Hepatocyte (in vitro differentiated cells): ENCODE data around the gene TIGD3. TPM values are rescaled to one million over a fixed set of nuclear protein-coding genes. Genes with fewer than 3 reads are reported as not detected.
A peak's percentile ranks its signal among the peaks of the same experiment; 100 is the strongest.

ENCODE experiments used
- DNase-seq: peaks from one replicate; pipeline ENCODE4 v3.0.0-alpha.2; 2016; ENCODE audit warnings: low spot score
- H2AFZ ChIP-seq: fragments of 200-600 bp; sonication (generic); 2 replicates; pipeline ENCODE4 v1.6.0; 2016; ENCODE audit warnings: antibody characterized with exemption, mild to moderate bottlenecking
- H3K27ac ChIP-seq: fragments of 200-600 bp; sonication (generic); 2 replicates; pipeline ENCODE4 v1.5.1; 2016; ENCODE audit warnings: mild to moderate bottlenecking
- H3K27me3 ChIP-seq: fragments of 200-600 bp; sonication (generic); 2 replicates; pipeline ENCODE4 v1.6.1; 2016
- H3K36me3 ChIP-seq: fragments of 200-600 bp; sonication (generic); replicated peaks from 2 replicates; pipeline ENCODE4 v1.5.1; 2016; ENCODE audit warnings: low read depth; ENCODE audit not compliant: insufficient read depth
- H3K4me1 ChIP-seq: fragments of 200-600 bp; sonication (generic); 2 replicates; pipeline ENCODE4 v1.5.1; 2016; ENCODE audit warnings: mild to moderate bottlenecking, moderate library complexity; ENCODE audit not compliant: insufficient read depth
- H3K4me2 ChIP-seq: fragments of 200-600 bp; sonication (generic); 2 replicates; pipeline ENCODE4 v1.6.0; 2016
- H3K4me3 ChIP-seq: fragments of 200-600 bp; sonication (generic); 2 replicates; pipeline ENCODE4 v1.5.1; 2016; ENCODE audit warnings: mild to moderate bottlenecking
- H3K79me2 ChIP-seq: fragments of 200-600 bp; sonication (generic); 2 replicates; pipeline ENCODE4 v1.6.0; 2017; ENCODE audit warnings: mild to moderate bottlenecking
- H3K9me2 ChIP-seq: fragments of 200-600 bp; sonication (generic); replicated peaks from 2 replicates; pipeline ENCODE4 v1.6.0; 2017; ENCODE audit warnings: mild to moderate bottlenecking; ENCODE audit not compliant: insufficient read depth
- H3K9me3 ChIP-seq: fragments of 200-600 bp; sonication (generic); 2 replicates; pipeline ENCODE4 v1.5.1; 2016; ENCODE audit warnings: low read depth, mild to moderate bottlenecking
- H4K20me1 ChIP-seq: fragments of 200-600 bp; sonication (generic); 2 replicates; pipeline ENCODE4 v1.6.0; 2016; ENCODE audit warnings: mild to moderate bottlenecking; ENCODE audit not compliant: insufficient read depth, poor library complexity, severe bottlenecking
- CTCF ChIP-seq: fragments of 200-600 bp; sonication (generic); IDR thresholded peaks from 2 replicates; pipeline ENCODE4 v1.5.1; 2016; ENCODE audit warnings: antibody characterized with exemption, mild to moderate bottlenecking; ENCODE audit not compliant: poor library complexity
- EZH2 ChIP-seq: fragments of 200-600 bp; sonication (generic); IDR thresholded peaks from 2 replicates; pipeline ENCODE4 v1.6.1; 2016; ENCODE audit warnings: antibody characterized with exemption, mild to moderate bottlenecking, borderline replicate concordance
- EZH2phosphoT487 ChIP-seq: fragments of 200-600 bp; sonication (generic); IDR thresholded peaks from one replicate; pipeline ENCODE4 v1.6.1; 2018; ENCODE audit warnings: antibody characterized with exemption, mild to moderate bottlenecking, low read depth, moderate library complexity; ENCODE audit not compliant: unreplicated experiment, severe bottlenecking
- WGBS: methylation state at CpG from one replicate; pipeline ENCODE4 v1.1.6; 2016; ENCODE audit warnings: low lambda C conversion rate; ENCODE audit errors: missing lambda C conversion rate; 5-methylcytosine and 5-hydroxymethylcytosine counted together
- polyA plus RNA-seq: library from polyadenylated mRNA; unstranded; fragments of >200 nt; fragmentation: Nextera tagmentation; extraction: Ambion mirVana; gene quantifications from 2 replicates; pipeline ENCODE4 v1.2.1, GENCODE V29; 2016
- total RNA-seq: library from RNA; depleted of rRNA; stranded (reverse); fragments of >200 nt; gene quantifications from 2 replicates; pipeline ENCODE4 v1.2.3, GENCODE V29; 2014

Gene TIGD3
- total and polyA plus RNA-seq, 2 experiments from 2014 or later: 1.7 to 2.0 TPM

- H3K4me2 ChIP-seq: no peak overlapping the region
- DNase-seq: no peak
- H3K4me3 ChIP-seq: no peak overlapping the region
- H3K27ac ChIP-seq: no peak overlapping the region
- H3K4me1 ChIP-seq: peaks cover 44% of the 10 kb centered on the region
- no peaks in the 10 kb centered on the region for H3K9me2 ChIP-seq
- H3K79me2 ChIP-seq: peaks cover 42% of the 10 kb centered on the region
- no peaks in the 10 kb centered on the region for H3K9me3 ChIP-seq
- no peak overlapping the region for H2AFZ ChIP-seq
- peaks cover 6% of the 10 kb centered on the region for H4K20me1 ChIP-seq
- 82% methylated on average over 5 of the region's 5 CpGs for WGBS
- H3K27me3 ChIP-seq: no peaks in the 10 kb centered on the region
- TF ChIP-seq EZH2phosphoT487 (no peak), EZH2 (no peak), CTCF (no peak)
- no peaks in the 10 kb centered on the region for H3K36me3 ChIP-seq
Observed at GRCh38 chr11:65311170-65311678, 43.3 kb upstream of the TIGD3 start.

- 3% methylated on average over 62 of the region's 74 CpGs for WGBS
- H3K79me2 ChIP-seq: peaks cover 76% of the 10 kb centered on the region
- no peaks in the 10 kb centered on the region for H3K9me2 ChIP-seq
- H3K4me3 ChIP-seq: peak within 1 kb of the TSS; percentile 99
- H3K36me3 ChIP-seq: no peaks in the 10 kb centered on the region
- H3K9me3 ChIP-seq: no peaks in the 10 kb centered on the region
- H3K4me2 ChIP-seq: peak within 1 kb of the TSS; percentile 85
- H3K4me1 ChIP-seq: peaks cover 31% of the 10 kb centered on the region
- peak within 1 kb of the TSS; percentile 98 for H3K27ac ChIP-seq
- H2AFZ ChIP-seq: peak within 1 kb of the TSS; percentile 68
- no peaks in the 10 kb centered on the region for H3K27me3 ChIP-seq
- peak; percentile 96 for DNase-seq
- H4K20me1 ChIP-seq: peaks cover 28% of the 10 kb centered on the region
- TF ChIP-seq CTCF (no peak), EZH2phosphoT487 (no peak), EZH2 (no peak)
Observed at GRCh38 chr11:65314501-65315203, 39.9 kb upstream of the TIGD3 start, which contains the start of gene CDC42EP2. CDC42EP2 (plus strand) TSS chr11:65314866; CDS start chr11:65320899, 6,033 bp downstream.

- no peaks in the 10 kb centered on the region for H3K36me3 ChIP-seq
- peaks cover 34% of the 10 kb centered on the region for H4K20me1 ChIP-seq
- H3K79me2 ChIP-seq: peaks cover 83% of the 10 kb centered on the region
- H3K4me2 ChIP-seq: peak overlapping the region; percentile 85
- peaks cover 30% of the 10 kb centered on the region for H3K4me1 ChIP-seq
- peak overlapping the region; percentile 98 for H3K27ac ChIP-seq
- peak; percentile 93 for DNase-seq
- no peaks in the 10 kb centered on the region for H3K27me3 ChIP-seq
- peak; percentile 99 for TF ChIP-seq CTCF
- no peak for TF ChIP-seq EZH2
- H3K9me2 ChIP-seq: no peaks in the 10 kb centered on the region
- WGBS: under 1% methylated on average over 42 of the region's 59 CpGs
- H3K4me3 ChIP-seq: peak overlapping the region; percentile 99
- H2AFZ ChIP-seq: peak overlapping the region; percentile 68
- no peaks in the 10 kb centered on the region for H3K9me3 ChIP-seq
Observed at GRCh38 chr11:65315204-65315865, 39.2 kb upstream of the TIGD3 start.
